Stimulated activated CD4-positive, alpha-beta T cell treated with anti-CD3 and anti-CD28 coated beads, Interleukin-2, amount 100 ng/mL, for 4 hours (primary cell): ENCODE data around the gene SUN5.
"Not testable (repeated sequence)": the region's sequence is repeated elsewhere in the genome, so short reads cannot be mapped to it uniquely, and the experiment has no call there.

ENCODE experiments used
- DNase-seq: peaks from one replicate; pipeline ENCODE4 v3.0.0-alpha.2; 2020; ENCODE audit warnings: low read depth

The SUN5 gene

GRCh38 chr20:32963176-32963575, 41.1 kb downstream of the SUN5 start:
- DNase-seq = no peak

DNA sequence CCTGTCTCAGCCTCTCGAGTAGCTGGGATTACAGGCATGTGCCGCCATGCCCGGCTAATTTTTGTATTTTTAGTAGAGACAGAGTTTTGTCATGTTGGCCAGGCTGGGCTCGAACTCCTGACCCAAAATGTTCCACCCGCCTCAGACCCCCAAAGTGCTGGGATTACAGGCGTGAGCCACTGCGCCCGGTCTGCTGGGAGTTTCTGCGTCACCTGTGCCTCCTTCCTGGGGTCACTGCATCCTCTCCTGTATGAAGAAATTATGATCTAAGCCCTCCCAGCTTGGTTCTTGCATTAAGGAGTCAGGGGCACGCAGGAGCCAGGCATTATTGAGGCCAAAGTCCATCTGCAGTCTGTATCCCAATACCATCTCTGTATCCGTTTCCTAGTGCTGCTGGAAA, 41.6 kb downstream of the SUN5 start:
- DNase-seq = not testable (repeated sequence)

- no peak for DNase-seq
These were observed 42.2 kb downstream of the SUN5 start for GRCh38 chr20:32962053-32962452.

DNA sequence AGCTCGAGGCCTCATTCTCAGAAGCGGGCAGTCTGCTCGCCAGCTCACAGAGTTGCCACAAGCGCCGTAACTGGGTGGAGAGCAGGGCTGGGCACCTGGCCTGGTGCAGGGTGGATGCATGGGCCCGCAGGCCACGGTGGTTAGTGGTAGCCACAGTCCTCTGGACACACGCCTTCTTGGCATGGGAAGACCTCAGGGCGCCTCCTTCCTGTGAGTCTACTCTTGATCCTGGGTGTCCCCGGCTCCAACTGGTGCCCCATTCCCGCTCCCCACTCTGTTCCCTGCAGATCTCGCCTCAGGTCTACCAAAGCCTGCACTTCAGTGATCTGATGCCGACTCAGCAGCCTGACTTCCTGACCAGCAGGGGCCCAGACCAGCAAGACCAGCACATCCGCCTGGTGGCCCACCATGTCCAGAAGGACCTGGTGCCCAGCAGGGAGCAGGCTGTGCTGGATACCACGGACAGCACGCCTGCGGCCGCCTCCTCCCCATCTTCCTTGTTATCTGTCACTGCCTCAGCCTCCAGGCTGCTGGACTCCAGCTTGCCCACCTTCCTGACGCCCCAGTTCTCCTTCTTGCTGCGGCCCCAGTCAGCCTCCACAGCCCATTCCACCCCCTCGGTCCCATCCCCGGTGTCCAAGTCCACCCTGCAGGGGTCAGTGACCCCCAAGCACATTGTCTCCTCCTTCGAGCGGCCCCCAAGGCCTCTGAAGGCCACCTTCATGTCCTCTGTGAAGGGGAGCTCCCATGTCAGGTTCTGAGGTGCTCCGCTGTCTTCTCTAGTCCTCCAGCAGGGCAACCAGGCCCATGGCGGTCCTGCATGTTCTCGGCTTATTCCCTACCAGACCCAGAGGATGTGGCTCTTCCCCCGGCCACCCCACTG, 43.1 kb downstream of the SUN5 start:
- no peak for DNase-seq

DNA sequence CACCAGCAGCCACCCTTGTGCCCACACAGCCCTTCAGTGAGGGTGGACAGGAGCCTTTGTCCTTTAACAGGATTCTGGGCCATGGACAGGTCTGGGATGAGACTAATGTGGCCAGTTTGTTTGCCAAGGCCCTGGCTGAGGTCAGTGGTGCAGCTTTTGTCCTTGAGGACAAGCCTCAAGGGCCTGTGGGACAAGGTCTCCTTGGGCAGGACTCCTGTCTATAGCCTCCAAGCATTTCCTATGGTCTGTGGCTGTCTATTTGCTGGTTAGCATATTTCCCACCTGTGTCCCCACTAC, 44.1 kb downstream of the SUN5 start:
- DNase-seq = no peak

DNA sequence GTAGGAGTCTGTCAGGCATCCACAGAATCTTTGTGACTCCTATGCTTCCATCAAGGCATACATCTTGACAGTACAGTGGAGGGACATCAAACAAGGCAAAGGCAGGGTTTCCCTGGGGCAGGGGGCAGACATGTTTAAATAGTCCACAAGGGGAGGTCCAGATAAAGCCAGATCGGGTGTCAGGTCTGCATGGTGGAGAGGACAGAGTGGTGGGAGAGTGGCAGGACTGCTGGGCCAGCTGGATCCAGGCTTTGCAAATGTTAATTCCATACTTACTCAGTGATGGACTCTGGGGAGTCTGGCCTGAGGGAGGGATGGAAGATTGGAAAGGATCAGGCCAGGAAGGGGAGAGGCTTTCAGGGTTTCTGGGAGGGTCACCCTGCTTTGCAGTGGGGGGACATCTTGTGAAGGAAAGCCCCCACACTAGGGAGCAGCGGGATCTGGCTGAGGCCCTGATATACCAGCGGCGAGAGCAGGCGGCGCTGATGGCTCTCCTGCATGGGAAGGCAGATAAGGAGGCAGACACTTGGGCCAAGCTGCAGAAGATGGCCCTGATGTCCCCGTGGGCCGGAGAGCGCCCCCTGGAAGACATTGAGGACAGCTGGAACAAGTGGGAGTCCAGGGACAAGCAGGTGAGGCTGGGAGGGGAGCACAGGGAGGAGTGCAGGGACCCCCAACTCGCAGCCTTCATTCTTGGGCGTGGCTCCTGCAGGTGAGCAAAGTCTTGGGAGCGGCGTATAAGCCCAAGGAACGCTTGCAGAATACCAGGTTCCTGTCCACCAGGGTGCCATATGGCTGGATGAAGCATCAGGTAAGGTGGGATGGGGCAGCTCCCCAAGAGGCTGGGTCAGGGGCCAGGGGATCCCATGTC, 44.6 kb downstream of the SUN5 start:
- DNase-seq = no peak

- no peak for DNase-seq
These were observed 45.7 kb downstream of the SUN5 start for GRCh38 chr20:32958574-32958973.

DNA sequence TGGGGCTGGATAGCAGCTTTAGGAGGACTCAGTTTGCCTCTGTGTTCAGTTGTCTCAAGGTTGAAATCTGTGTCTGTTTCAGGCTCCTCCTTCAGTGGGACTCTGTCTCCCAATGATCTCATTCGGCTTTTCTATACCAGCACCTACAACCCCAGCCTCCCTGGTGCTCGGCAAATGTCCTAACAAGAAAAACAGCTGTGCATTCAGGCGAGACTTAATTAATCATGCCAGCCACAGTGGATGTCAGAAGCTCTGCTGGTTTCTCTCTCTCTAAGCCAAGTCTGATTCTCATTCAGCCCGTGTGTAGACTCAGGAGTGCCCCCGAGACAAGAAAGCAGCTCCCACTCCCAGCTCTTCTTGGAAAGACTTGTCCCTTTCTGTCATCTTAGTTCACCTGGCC, 46.8 kb downstream of the SUN5 start:
- DNase-seq = no peak

GRCh38 chr20:32950539-32950938, 53.7 kb downstream of the SUN5 start:
- not testable (repeated sequence) for DNase-seq

- DNase-seq = no peak
These were observed 57.6 kb downstream of the SUN5 start for GRCh38 chr20:32946629-32947028.

- no peak for DNase-seq
These were observed 58.5 kb downstream of the SUN5 start for GRCh38 chr20:32945710-32946221.

DNA sequence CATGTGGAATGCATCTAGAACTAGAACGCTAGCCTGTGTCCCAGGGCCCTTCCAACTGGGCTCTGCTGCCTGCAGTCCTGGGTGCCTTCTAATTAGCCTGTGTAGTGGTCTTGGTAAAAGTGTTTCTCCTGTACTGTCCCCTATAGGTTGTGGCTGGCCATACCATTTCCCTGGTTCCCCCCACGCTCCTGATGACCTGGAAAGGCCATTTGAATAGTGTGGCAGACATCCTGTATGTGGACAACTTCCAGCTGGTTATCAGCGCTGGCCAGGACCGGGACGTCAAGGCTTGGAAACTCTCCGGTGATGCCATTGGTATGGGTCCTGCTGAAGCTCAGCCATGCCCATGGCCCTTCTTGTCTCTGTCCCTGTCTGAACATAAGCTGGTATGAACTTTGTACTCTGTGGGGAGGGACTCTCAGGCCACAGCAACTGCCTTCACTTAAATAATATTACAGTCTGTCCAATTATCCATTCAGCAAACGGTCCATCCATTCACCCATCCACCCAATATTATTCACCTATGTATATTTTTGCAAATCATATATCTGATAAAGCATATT, 60.7 kb downstream of the SUN5 start:
- no peak for DNase-seq

- no peak for DNase-seq
These were observed 62.9 kb downstream of the SUN5 start for GRCh38 chr20:32941155-32941885.

DNA sequence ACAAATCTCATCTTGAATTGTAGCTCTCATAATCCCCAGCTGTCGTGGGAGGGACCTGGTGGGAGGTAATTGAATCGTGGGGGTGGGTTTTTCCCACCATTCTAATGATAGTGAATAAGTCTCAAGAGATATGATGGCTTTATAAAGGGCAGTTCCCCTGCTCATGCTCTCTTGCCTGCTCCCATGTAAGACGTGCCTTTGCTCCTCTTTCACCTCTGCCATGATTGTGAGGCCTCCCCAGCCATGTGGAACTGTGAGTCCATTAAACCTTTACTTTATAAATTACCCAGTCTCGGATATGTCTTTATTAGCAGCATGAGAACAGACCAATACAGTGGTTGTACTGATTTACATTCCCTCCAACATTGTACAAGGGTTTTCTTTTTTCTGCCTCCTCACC, 69.7 kb downstream of the SUN5 start:
- DNase-seq = no peak
